Pons (tissue), 1 donor: Measurements from ENCODE around the gene GRPEL2.

Experiments
- DNase-seq: peaks from one replicate; pipeline ENCODE4 v3.0.0-alpha.2; 2016; ENCODE audit warnings: low spot score

GRPEL2 gene

GRCh38 chr5:149357370-149358293, 12.3 kb downstream of the GRPEL2 start, which contains the start of gene PCYOX1L:
Gene PCYOX1L, plus strand, starts transcription at chr5:149358046. Its CDS starts 23 bp downstream, at chr5:149358069.
- peak; percentile 97 for DNase-seq

GRCh38 chr5:149358294-149358651, 13.0 kb downstream of the GRPEL2 start:
- peak; percentile 49 for DNase-seq

- DNase-seq: peak; percentile 75
These were observed 13.7 kb downstream of the GRPEL2 start for GRCh38 chr5:149358868-149359495.

- no peak for DNase-seq
These were observed 15.0 kb downstream of the GRPEL2 start for GRCh38 chr5:149360272-149360671.

GRCh38 chr5:149362541-149362940, 17.2 kb downstream of the GRPEL2 start:
- no peak for DNase-seq

GRCh38 chr5:149363358-149363757, 18.1 kb downstream of the GRPEL2 start:
- peak; percentile 70 for DNase-seq

GRCh38 chr5:149363936-149364335, 18.6 kb downstream of the GRPEL2 start:
- no peak for DNase-seq

- DNase-seq: no peak
These were observed 19.4 kb downstream of the GRPEL2 start for GRCh38 chr5:149364719-149365118.

- DNase-seq: no peak
These were observed 20.1 kb downstream of the GRPEL2 start for GRCh38 chr5:149365418-149365817.

GRCh38 chr5:149366169-149366729, 20.9 kb downstream of the GRPEL2 start:
- peak; percentile 31 for DNase-seq

GRCh38 chr5:149367249-149367971, 22.1 kb downstream of the GRPEL2 start:
- peak; percentile 64 for DNase-seq

- no peak for DNase-seq
These were observed 22.8 kb downstream of the GRPEL2 start for GRCh38 chr5:149367972-149368645.

GRCh38 chr5:149370878-149371277, 25.6 kb downstream of the GRPEL2 start:
- DNase-seq: no peak

GRCh38 chr5:149371296-149371962, 26.1 kb downstream of the GRPEL2 start:
- DNase-seq: peak; percentile 49

- no peak for DNase-seq
These were observed 26.9 kb downstream of the GRPEL2 start for GRCh38 chr5:149372076-149372795.

GRCh38 chr5:149372932-149373331, 27.6 kb downstream of the GRPEL2 start:
- DNase-seq: no peak

- DNase-seq: no peak
These were observed 29.0 kb downstream of the GRPEL2 start for GRCh38 chr5:149374303-149374702.

GRCh38 chr5:149374801-149375200, 29.5 kb downstream of the GRPEL2 start:
- DNase-seq: no peak

- no peak for DNase-seq
These were observed 30.1 kb downstream of the GRPEL2 start for GRCh38 chr5:149375434-149375833.

- DNase-seq: no peak
These were observed 30.8 kb downstream of the GRPEL2 start for GRCh38 chr5:149376104-149376503.
